Right lobe of liver (tissue), 4 donors: ENCODE data around the gene CDC42EP3.

ENCODE experiments used
- CTCF ChIP-seq, 4 donors: fragments of 200-600 bp in 3 of 4; fragments of 450-650 bp in 1 of 4; IDR thresholded peaks; one replicate each; pipeline versions ENCODE4 v1.5.1 to v1.8.0; 2016 to 2022; ENCODE audit warnings: antibody characterized with exemption in 4 of 4, mild to moderate bottlenecking in 2 of 4
- POLR2A ChIP-seq: fragments of 450-650 bp; IDR thresholded peaks from one replicate; pipeline ENCODE4 v1.6.1; 2017; ENCODE audit warnings: antibody characterized with exemption, mild to moderate bottlenecking
- donor health status: DM: no; HTN: no; CAD: no.
- donor health status: DM: no; HTN: no; CAD: no.
- donor health status: DM: no; HTN: yes; CAD: no.

GRCh38 chr2:37639631-37640030 is 31.8 kb downstream of the CDC42EP3 start:
- no peak for TF ChIP-seq POLR2A
- TF ChIP-seq CTCF (IDR thresholded peaks at IDR 0.05): no peak
